Measurements from ENCODE around the gene RAB5IF. TPM values are rescaled to one million over a fixed set of nuclear protein-coding genes. Genes with fewer than 3 reads are reported as not detected.

RAB5IF gene
- total and polyA plus RNA-seq, 2 of the 8 experiments (the other 6 are each of a cell fraction or from before 2014, with no cell fraction given) = 95.5 to 148 TPM

DNA sequence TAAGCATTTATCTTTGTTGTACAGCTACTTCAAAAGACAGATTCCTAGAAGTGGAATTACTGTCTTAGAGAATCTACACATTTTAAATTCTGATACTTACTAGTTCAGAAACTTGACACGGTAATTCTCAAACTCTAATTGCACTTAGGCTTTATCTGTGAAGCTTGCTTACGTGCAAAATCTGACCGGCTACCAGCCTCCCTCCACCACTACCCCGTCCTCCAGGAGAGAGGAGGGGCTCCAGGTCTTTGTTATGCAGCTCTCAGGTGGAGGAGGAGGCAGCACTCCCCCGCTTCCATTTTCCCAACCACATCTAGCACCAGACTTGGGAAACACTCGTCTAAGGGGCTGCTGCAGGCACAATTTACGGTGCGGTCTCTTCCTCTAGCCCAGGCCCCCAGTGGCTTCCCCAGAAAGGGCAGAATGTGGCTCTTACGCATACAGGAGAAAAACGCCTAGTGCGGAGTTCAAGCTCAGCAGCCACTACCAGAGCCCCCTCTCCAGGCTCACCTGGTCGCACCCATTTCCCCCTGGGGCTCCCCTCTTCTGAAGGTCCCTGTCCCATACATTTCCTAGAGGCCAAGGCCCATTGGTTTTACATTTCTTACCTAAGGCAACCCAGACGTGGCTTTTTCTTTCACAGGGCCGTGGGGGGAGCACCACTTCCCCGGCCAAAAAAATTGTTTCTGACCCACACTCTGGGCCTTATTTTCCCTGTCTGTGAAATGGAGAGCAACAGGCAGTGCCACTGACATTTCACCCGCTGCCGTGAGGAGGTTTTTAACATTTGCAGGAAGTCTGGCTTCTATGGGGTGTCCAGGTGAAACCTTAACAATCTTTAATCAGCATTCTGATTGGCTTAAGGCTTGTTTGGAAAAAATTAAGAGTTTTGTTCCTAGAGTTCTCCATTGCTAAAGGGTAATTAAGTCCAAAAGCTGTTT, 33.7 kb upstream of the RAB5IF start (continued):
- TF ChIP-seq, protein P1, sequence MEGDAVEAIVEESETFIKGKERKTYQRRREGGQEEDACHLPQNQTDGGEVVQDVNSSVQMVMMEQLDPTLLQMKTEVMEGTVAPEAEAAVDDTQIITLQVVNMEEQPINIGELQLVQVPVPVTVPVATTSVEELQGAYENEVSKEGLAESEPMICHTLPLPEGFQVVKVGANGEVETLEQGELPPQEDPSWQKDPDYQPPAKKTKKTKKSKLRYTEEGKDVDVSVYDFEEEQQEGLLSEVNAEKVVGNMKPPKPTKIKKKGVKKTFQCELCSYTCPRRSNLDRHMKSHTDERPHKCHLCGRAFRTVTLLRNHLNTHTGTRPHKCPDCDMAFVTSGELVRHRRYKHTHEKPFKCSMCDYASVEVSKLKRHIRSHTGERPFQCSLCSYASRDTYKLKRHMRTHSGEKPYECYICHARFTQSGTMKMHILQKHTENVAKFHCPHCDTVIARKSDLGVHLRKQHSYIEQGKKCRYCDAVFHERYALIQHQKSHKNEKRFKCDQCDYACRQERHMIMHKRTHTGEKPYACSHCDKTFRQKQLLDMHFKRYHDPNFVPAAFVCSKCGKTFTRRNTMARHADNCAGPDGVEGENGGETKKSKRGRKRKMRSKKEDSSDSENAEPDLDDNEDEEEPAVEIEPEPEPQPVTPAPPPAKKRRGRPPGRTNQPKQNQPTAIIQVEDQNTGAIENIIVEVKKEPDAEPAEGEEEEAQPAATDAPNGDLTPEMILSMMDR (IDR thresholded peaks at IDR 0.05; ENCODE audit: control extremely low read depth in 1 of 3, insufficient read depth in 1 of 3, low read depth in 1 of 3, low read length in 3 of 3) = peak in 1 of 3 experiments; percentile 10; a peak in 1 of 4 replicates
- TF ChIP-seq CHD2 (IDR thresholded peaks at IDR 0.05; ENCODE audit: low read length) (no peak), SIRT6 (IDR thresholded peaks at IDR 0.05; ENCODE audit: low read length) (no peak), RNF2 (IDR thresholded peaks at IDR 0.05; ENCODE audit: borderline replicate concordance, low read depth, low read length, missing control alignments, poor library complexity, severe bottlenecking) (no peak), SIN3A (conservative IDR thresholded peaks at IDR 0.05 in 1 of 2, IDR thresholded peaks at IDR 0.05 in 1 of 2; ENCODE audit: low read depth in 1 of 2, low read length in 2 of 2) (no peak), TAF7 (optimal IDR thresholded peaks at IDR 0.05; ENCODE audit: borderline replicate concordance, low read depth, low read length) (no peak), KDM5A (IDR thresholded peaks at IDR 0.05; ENCODE audit: low read length) (no peak), PHF8 (conservative IDR thresholded peaks at IDR 0.05; ENCODE audit: low read depth, low read length) (0 out of 2 replicates have a peak, but pooled peaks have one; percentile 30), SAP30 (IDR thresholded peaks at IDR 0.05; ENCODE audit: insufficient read depth, insufficient replicate concordance, low read length) (no peak), EGR1 (IDR thresholded peaks at IDR 0.05; ENCODE audit: borderline replicate concordance, low read depth, low read length) (peak; percentile 45; the same call in 1 of the 2 replicates), ATF3 (IDR thresholded peaks at IDR 0.05; ENCODE audit: insufficient read depth, low read depth, low read length) (no peak), FOSL1 (IDR thresholded peaks at IDR 0.05; ENCODE audit: insufficient read depth, low read depth, low read length) (no peak), TAF1 (IDR thresholded peaks at IDR 0.05; ENCODE audit: low read depth, low read length) (peak; percentile 76)
- TF ChIP-seq, protein P2, sequence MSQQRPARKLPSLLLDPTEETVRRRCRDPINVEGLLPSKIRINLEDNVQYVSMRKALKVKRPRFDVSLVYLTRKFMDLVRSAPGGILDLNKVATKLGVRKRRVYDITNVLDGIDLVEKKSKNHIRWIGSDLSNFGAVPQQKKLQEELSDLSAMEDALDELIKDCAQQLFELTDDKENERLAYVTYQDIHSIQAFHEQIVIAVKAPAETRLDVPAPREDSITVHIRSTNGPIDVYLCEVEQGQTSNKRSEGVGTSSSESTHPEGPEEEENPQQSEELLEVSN (IDR thresholded peaks at IDR 0.05) = no peak
- TF ChIP-seq, protein P3, sequence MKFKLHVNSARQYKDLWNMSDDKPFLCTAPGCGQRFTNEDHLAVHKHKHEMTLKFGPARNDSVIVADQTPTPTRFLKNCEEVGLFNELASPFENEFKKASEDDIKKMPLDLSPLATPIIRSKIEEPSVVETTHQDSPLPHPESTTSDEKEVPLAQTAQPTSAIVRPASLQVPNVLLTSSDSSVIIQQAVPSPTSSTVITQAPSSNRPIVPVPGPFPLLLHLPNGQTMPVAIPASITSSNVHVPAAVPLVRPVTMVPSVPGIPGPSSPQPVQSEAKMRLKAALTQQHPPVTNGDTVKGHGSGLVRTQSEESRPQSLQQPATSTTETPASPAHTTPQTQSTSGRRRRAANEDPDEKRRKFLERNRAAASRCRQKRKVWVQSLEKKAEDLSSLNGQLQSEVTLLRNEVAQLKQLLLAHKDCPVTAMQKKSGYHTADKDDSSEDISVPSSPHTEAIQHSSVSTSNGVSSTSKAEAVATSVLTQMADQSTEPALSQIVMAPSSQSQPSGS (IDR thresholded peaks at IDR 0.05; ENCODE audit: low read length) = 0 out of 2 replicates have a peak, but pooled peaks have one; percentile 21
